ENCODE data around the gene PKNOX2. TPM values are rescaled to one million over a fixed set of nuclear protein-coding genes. Genes with fewer than 3 reads are reported as not detected.

Gene PKNOX2
- polyA plus RNA-seq, 2 of the 4 experiments (the other 2 are of a cell fraction) = not detected

DNA sequence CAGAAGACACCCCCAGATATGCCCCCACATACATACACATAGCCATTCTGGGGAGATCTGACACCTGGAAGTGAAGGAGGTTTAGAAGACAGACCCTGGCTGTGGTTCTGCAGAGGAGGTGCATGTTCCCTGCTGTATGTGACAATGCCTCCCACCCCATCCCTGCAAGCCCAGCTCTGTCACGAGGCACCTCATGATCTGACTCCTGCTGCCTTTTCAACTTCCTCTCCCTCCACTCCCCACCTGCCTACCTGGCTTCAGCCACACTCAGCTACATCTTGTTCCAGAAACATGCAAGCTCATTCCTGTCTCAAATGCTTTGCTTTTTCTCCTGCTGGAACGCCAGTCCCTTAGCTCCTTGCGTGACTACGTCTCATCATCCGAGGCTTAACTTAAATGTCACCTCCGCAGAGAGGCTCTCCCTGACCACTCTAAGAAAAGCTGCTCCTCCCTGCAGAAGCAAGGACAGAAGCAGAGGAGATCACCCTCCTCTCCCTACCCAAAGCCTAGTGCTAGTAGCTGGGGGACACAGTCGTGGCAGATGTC lies 217.0 kb downstream of the PKNOX2 start:
- H3K4me3 ChIP-seq = no peak overlapping the region
- DNase-seq (ENCODE audit: low read depth in 1 of 2, low spot score in 1 of 2) (no peak), ATAC-seq (no peak; a peak in 1 of 6 replicates), FAIRE-seq (no peak)
- ChIA-PET POLR2A (no interaction called here), CTCF (interaction anchor here (0.5 to 1.4 kb wide), 4 partner anchors 11 to 31 kb away, joined by 3 read pairs; no protein-coding TSS in a partner anchor)
- H3K4me1 ChIP-seq = no peaks in the 10 kb centered on the region
- TF ChIP-seq ZFP36 (IDR thresholded peaks at IDR 0.05; ENCODE audit: borderline replicate concordance, partially characterized antibody) (no peak), HDAC2 (IDR thresholded peaks at IDR 0.05) (no peak), RARB (CRISPR knock-in tag; IDR thresholded peaks at IDR 0.05) (no peak), MYC (IDR thresholded peaks at IDR 0.05; ENCODE audit: borderline replicate concordance, low read length) (no peak)
- no peak overlapping the region for H3K4me2 ChIP-seq
- WGBS (ENCODE audit: missing lambda C conversion rate) = 10% methylated on average over 6 of the region's 7 CpGs
- H3K9me3 ChIP-seq = no peaks in the 10 kb centered on the region
- H3K27ac ChIP-seq = no peak overlapping the region

DNA sequence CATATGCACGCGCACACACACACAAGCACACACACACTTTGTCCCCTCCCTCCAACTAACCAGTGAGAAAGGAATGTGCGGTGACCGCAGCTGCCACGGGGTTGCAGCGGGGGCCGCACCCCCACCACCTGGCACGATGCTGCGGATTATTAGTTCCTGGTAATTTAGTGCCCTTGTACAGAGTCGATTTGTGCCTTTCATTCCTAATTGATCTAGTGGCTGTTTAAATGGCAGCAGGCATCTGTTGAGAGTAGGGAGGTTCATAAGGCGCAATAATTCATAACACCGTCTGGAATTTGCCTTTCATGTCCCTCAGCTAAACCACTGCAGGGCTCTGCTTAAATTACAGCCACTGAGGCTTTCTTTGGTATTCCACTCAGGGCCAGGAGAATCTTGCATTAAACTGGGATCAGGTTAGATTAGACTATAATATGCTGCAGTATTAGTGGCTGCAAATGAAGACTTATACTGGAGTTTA lies 217.8 kb downstream of the PKNOX2 start:
- no peak overlapping the region for H3K27ac ChIP-seq
- FAIRE-seq = no peak
- 25% methylated on average over 11 of the region's 12 CpGs for WGBS (ENCODE audit: missing lambda C conversion rate)
- H3K9me3 ChIP-seq = no peaks in the 10 kb centered on the region
- H3K4me2 ChIP-seq = no peak overlapping the region
- no peak overlapping the region for H3K4me3 ChIP-seq
- no peak for DNase-seq (ENCODE audit: low read depth in 1 of 2, low spot score in 1 of 2)
- CTCF ChIA-PET = interaction anchor here (1.2 to 1.4 kb wide), 2 partner anchors 19 to 23 kb away, joined by 3 read pairs; no protein-coding TSS in a partner anchor
- H3K4me1 ChIP-seq = no peaks in the 10 kb centered on the region
- POLR2A ChIA-PET = no interaction called here
- ATAC-seq = no peak
- TF ChIP-seq POLR2A (IDR thresholded peaks at IDR 0.05; ENCODE audit: low read length) = no peak
- TF ChIP-seq, protein P1, sequence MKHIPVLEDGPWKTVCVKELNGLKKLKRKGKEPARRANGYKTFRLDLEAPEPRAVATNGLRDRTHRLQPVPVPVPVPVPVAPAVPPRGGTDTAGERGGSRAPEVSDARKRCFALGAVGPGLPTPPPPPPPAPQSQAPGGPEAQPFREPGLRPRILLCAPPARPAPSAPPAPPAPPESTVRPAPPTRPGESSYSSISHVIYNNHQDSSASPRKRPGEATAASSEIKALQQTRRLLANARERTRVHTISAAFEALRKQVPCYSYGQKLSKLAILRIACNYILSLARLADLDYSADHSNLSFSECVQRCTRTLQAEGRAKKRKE (CRISPR knock-in tag; IDR thresholded peaks at IDR 0.05; ENCODE audit: low read depth) = no peak
- TF ChIP-seq CEBPB (IDR thresholded peaks at IDR 0.05) = no peak

DNA sequence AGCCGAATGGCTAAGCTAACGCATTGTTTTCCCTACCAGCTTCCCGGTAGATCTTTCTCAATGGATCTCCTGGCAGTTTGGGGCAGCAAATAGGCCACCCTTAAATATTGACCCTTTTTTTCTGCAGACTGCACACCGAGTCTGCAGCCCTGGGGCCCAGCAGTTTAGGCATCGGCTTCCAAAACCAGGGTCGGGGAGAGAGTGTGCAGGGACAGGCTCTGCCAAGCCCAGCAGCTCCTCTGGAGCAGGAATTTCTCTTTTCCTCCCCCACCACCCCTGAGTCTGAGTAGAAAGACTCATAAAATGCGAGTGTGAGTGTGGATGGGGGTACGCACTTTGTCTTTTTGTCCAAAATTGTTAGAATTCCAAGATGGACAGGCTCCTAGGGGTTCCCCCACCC lies 218.3 kb downstream of the PKNOX2 start:
- H3K27ac ChIP-seq = no peak overlapping the region
- H3K4me1 ChIP-seq = no peaks in the 10 kb centered on the region
- H3K4me3 ChIP-seq = no peak overlapping the region
- ChIA-PET CTCF (interaction anchor here (1.2 to 1.4 kb wide), 2 partner anchors 20 to 23 kb away, joined by 3 read pairs; no protein-coding TSS in a partner anchor), POLR2A (no interaction called here)
- TF ChIP-seq, protein P2, sequence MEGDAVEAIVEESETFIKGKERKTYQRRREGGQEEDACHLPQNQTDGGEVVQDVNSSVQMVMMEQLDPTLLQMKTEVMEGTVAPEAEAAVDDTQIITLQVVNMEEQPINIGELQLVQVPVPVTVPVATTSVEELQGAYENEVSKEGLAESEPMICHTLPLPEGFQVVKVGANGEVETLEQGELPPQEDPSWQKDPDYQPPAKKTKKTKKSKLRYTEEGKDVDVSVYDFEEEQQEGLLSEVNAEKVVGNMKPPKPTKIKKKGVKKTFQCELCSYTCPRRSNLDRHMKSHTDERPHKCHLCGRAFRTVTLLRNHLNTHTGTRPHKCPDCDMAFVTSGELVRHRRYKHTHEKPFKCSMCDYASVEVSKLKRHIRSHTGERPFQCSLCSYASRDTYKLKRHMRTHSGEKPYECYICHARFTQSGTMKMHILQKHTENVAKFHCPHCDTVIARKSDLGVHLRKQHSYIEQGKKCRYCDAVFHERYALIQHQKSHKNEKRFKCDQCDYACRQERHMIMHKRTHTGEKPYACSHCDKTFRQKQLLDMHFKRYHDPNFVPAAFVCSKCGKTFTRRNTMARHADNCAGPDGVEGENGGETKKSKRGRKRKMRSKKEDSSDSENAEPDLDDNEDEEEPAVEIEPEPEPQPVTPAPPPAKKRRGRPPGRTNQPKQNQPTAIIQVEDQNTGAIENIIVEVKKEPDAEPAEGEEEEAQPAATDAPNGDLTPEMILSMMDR (IDR thresholded peaks at IDR 0.05) = no peak
- TF ChIP-seq NPAS2 (CRISPR knock-in tag; IDR thresholded peaks at IDR 0.05; ENCODE audit: borderline replicate concordance) (no peak), HEYL (CRISPR knock-in tag; IDR thresholded peaks at IDR 0.05) (no peak), NFE2L2 (conservative IDR thresholded peaks at IDR 0.05; ENCODE audit: low read length) (no peak), EHMT2 (IDR thresholded peaks at IDR 0.05; ENCODE audit: low read depth) (no peak)
- TF ChIP-seq, protein P3, sequence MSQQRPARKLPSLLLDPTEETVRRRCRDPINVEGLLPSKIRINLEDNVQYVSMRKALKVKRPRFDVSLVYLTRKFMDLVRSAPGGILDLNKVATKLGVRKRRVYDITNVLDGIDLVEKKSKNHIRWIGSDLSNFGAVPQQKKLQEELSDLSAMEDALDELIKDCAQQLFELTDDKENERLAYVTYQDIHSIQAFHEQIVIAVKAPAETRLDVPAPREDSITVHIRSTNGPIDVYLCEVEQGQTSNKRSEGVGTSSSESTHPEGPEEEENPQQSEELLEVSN (IDR thresholded peaks at IDR 0.05; ENCODE audit: borderline replicate concordance, low read depth) = no peak
- H3K9me3 ChIP-seq = no peaks in the 10 kb centered on the region
- 44% methylated on average over 7 of the region's 8 CpGs for WGBS (ENCODE audit: missing lambda C conversion rate)
- FAIRE-seq (no peak), ATAC-seq (no peak), DNase-seq (ENCODE audit: low read depth in 1 of 2, low spot score in 1 of 2) (no peak)
- H3K4me2 ChIP-seq = no peak overlapping the region

DNA sequence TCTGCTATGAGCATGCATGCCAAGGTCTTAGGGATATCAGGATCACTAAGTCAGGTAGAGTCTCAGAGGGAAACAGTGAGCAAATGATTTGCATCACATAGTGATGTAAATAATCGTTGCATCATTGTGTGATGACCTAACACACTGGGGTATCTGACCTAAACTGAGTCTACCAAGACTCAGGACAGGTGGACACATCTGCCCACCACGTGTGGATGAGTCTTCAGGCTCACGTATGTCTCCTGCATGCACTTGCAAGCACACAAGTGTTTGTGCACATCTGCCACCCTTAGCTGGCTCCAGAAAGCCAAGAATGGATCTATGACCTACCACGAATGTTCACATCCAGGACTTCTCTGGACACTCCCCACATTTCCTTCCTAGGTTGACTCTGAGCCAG lies 220.3 kb downstream of the PKNOX2 start:
- FAIRE-seq = no peak
- Histone ChIP-seq H3K4me2 (no peak overlapping the region), H3K27ac (no peak overlapping the region), H3K4me1 (no peaks in the 10 kb centered on the region), H3K9me3 (no peaks in the 10 kb centered on the region), H3K4me3 (no peak overlapping the region)
- WGBS (ENCODE audit: missing lambda C conversion rate) = 7% methylated on average over 4 of the region's 4 CpGs
- ATAC-seq = no peak
- POLR2A ChIA-PET = no interaction called here
- no peak for TF ChIP-seq RNF2 (IDR thresholded peaks at IDR 0.05; ENCODE audit: borderline replicate concordance, low read depth)
- DNase-seq (ENCODE audit: low read depth in 1 of 2, low spot score in 1 of 2) = no peak
- CTCF ChIA-PET = no interaction called here

Measured in A549 (cell line).